Adrenal gland (tissue), 12 donors: ENCODE measurements around the gene SYNM. TPM values are rescaled to one million over a fixed set of nuclear protein-coding genes. Genes with fewer than 3 reads are reported as not detected.

ENCODE experiments used
- DNase-seq, 7 donors: peaks; one replicate each; pipeline ENCODE4 v3.0.0-alpha.2; 2019 to 2020
- H3K27ac ChIP-seq, 5 donors: fragments of 200-600 bp; sonication (generic) in 4 of 5; 1 replicate in 3 of 5; 2 replicates in 2 of 5; pipeline versions ENCODE4 v1.5.1 to v1.8.0; 2016 to 2020; ENCODE audit warnings: mild to moderate bottlenecking in 1 of 5
- H3K27me3 ChIP-seq: fragments of 200-600 bp; 2 replicates; pipeline ENCODE4 v1.8.0; 2021
- H3K36me3 ChIP-seq, 2 donors: fragments of 200-600 bp; replicated peaks in 1 of 2; 1 replicate in 1 of 2; 2 replicates in 1 of 2; pipeline versions ENCODE4 v1.5.1 to v1.8.0; 2018 to 2022
- H3K4me1 ChIP-seq, 2 donors: fragments of 200-600 bp; replicated peaks in 1 of 2; 1 replicate in 1 of 2; 2 replicates in 1 of 2; pipeline versions ENCODE4 v1.5.1 to v1.8.0; 2018 to 2021
- H3K4me3 ChIP-seq, 4 donors: fragments of 200-600 bp; sonication (generic) in 3 of 4; one replicate each; pipeline ENCODE4 v1.5.1; 2016 to 2018
- H3K9me3 ChIP-seq, 3 donors: fragments of 200-600 bp; sonication (generic) in 1 of 3; replicated peaks in 1 of 3; 1 replicate in 2 of 3; 2 replicates in 1 of 3; pipeline versions ENCODE4 v1.5.1 to v1.8.0; 2016 to 2021
- POLR2A ChIP-seq, 2 donors: fragments of 450-650 bp; IDR thresholded peaks; one replicate each; pipeline ENCODE4 v1.6.1; 2017; ENCODE audit warnings: antibody characterized with exemption in 2 of 2, mild to moderate bottlenecking in 2 of 2, moderate library complexity in 1 of 2
- WGBS, 4 donors: extraction: QIAGEN DNeasy Blood & Tissue Kit in 2 of 4; methylation state at CpG; one replicate each; pipeline versions ENCODE4 v1.1.5 to v1.1.7; 2013 to 2017; 5-methylcytosine and 5-hydroxymethylcytosine counted together
- intact Hi-C, 2 donors: fragments of 100-400 bp; cut with DNase I; formaldehyde crosslinking; loops; one replicate each; pipeline versions ENCODE4 v1.14.1 to v1.15.0; 2022 to 2023
- polyA plus RNA-seq, 3 donors: library from polyadenylated mRNA; stranded (reverse); fragments of 200-250 nt in 2 of 3; fragments of 350-450 nt in 1 of 3; fragmentation: Illumina TruSeq in 1 of 3; extraction: RNeasy Lipid Tissue Mini Kit (QIAGEN cat#74804) in 1 of 3; gene quantifications; one replicate each; pipeline ENCODE4 v1.2.3, GENCODE V29; 2013 to 2014
- total RNA-seq, 9 donors: library from RNA; depleted of rRNA in 4 of 9; stranded (reverse); fragments of >200 nt in 4 of 9; fragments of 120-200 nt in 1 of 9; fragmentation: NEBNext Ultra II Directional in 1 of 9; extraction: Animal tissue kit (Norgen Biotek cat#: 25700) in 1 of 9; gene quantifications; one replicate each; pipeline versions ENCODE4 v1.1.0 to v1.2.4, GENCODE V29; 2013 to 2023
- TF ChIP-seq, protein P1 (sequence below), 6 experiments: fragments of 450-650 bp in 4 of 6; fragments of 200-600 bp in 2 of 6; sonication (generic) in 1 of 6; IDR thresholded peaks; 1 replicate in 5 of 6; 2 replicates in 1 of 6; pipeline versions ENCODE4 v1.5.1 to v1.8.0; 2016 to 2021; ENCODE audit warnings: antibody characterized with exemption in 6 of 6, mild to moderate bottlenecking in 2 of 6, moderate library complexity in 1 of 6
- donor health status: healthy with polysubstance abuse.
- donor health status: Bipolar disorder and iron deficiency.
- donor health status: DM: yes; HTN: yes; CAD: no.
- donor health status: DM: no; HTN: no; CAD: no.
- donor health status: DM: no; HTN: no; CAD: no.
- donor health status: DM: yes; HTN: yes; CAD: no.

The SYNM gene
- total and polyA plus RNA-seq, 12 donors = 9.3 to 44.6 (median 33.2) TPM

DNA sequence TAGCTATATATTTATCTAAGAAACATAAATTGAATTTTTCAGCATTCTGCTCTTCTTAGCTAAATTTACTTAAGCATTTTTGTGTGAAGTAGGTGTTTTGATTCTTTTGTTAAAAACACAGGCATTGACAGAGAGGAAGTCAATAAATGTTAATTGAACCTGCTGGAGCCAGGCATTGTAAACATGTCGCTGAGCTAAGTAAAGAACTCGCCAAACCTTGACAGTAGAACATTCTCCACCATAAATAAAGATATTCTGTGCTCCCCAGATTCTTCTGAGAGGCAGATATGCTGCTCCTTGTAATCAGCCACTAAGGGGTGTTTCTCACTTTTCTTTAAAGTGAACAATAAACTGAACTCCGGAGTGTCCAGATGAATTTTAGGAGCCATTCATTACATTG is 38.4 kb downstream of the SYNM start:
- Histone ChIP-seq H3K9me3 (no peaks in the 10 kb centered on the region), H3K27ac (no peak overlapping the region)

DNA sequence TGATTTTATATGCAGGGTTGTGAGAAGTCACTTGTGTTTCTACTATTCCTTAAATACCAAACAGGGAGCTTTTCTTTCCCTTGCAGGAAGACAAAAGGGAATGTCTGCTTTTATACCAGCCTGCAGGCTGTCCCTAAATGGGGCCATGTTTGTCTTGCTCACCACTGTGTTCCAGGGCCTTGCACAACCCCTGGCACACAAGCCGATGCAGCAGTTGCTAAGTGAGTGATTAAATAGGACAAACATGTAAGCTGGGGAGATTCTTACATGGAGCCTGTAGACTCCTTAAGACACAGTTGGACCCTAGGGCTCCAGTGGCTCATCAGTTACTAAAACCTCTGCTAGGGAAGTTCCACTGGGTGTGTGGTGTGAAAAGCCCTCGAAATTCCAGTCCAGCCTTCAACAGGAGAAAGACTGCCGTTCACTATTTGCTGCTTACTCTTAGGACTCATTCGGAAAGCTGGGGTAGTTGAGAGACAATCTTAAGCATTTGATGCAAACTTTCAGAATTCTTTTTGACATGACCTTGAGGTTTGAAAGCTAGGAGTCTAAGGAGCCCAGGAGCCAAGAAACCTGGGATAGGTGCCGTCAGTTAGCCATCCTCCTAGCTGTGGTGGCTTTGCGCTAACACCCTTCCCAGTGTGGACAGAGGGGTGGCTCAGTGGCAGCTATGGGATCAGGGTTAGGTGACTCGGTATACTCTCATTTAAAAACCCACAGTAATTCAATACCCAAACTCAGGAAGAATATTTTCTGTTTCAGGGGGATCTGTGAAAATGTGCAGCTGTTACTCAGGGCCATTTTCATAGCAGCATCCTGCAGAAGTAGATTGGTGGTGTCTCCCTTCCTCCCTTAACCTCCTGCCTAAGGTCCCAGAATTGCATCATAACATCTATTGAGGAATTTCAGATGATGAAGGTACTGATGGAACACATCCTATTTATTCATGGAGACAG is 39.1 kb downstream of the SYNM start:
- Histone ChIP-seq H3K27me3 (no peaks in the 10 kb centered on the region), H3K36me3 (peaks cover 0 to 5% of the 10 kb centered on the region in 2 donors), H3K27ac (peak overlapping the region in 1 of 5 donors; percentile 53), H3K4me1 (peaks cover 0 to 12% of the 10 kb centered on the region in 2 donors), H3K9me3 (no peaks in the 10 kb centered on the region), H3K4me3 (no peak overlapping the region)
- TF ChIP-seq POLR2A (IDR thresholded peaks at IDR 0.05) = no peak
- TF ChIP-seq, protein P1, sequence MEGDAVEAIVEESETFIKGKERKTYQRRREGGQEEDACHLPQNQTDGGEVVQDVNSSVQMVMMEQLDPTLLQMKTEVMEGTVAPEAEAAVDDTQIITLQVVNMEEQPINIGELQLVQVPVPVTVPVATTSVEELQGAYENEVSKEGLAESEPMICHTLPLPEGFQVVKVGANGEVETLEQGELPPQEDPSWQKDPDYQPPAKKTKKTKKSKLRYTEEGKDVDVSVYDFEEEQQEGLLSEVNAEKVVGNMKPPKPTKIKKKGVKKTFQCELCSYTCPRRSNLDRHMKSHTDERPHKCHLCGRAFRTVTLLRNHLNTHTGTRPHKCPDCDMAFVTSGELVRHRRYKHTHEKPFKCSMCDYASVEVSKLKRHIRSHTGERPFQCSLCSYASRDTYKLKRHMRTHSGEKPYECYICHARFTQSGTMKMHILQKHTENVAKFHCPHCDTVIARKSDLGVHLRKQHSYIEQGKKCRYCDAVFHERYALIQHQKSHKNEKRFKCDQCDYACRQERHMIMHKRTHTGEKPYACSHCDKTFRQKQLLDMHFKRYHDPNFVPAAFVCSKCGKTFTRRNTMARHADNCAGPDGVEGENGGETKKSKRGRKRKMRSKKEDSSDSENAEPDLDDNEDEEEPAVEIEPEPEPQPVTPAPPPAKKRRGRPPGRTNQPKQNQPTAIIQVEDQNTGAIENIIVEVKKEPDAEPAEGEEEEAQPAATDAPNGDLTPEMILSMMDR (IDR thresholded peaks at IDR 0.05) = no peak
- peak in 6 of 7 donors; percentile 66 to 81 (median 70) for DNase-seq
- intact Hi-C loops = no loop called here
- 80 to 87% (median 83%) methylated on average over 7 of the region's 7 CpGs for WGBS, 4 donors

More for the DNA sequence above, 38.4 kb downstream of the SYNM start:
- Histone ChIP-seq H3K27me3 (no peaks in the 10 kb centered on the region), H3K36me3 (peaks cover 0 to under 1% of the 10 kb centered on the region in 2 donors), H3K4me3 (no peak overlapping the region), H3K4me1 (peaks cover 0 to 12% of the 10 kb centered on the region in 2 donors)
- intact Hi-C loops = no loop called here
- no peak for DNase-seq
- TF ChIP-seq, protein P1 (IDR thresholded peaks at IDR 0.05) = no peak
- TF ChIP-seq POLR2A (IDR thresholded peaks at IDR 0.05) = no peak
- 76 to 84% (median 79%) methylated on average over 3 of the region's 3 CpGs for WGBS, 4 donors

DNA sequence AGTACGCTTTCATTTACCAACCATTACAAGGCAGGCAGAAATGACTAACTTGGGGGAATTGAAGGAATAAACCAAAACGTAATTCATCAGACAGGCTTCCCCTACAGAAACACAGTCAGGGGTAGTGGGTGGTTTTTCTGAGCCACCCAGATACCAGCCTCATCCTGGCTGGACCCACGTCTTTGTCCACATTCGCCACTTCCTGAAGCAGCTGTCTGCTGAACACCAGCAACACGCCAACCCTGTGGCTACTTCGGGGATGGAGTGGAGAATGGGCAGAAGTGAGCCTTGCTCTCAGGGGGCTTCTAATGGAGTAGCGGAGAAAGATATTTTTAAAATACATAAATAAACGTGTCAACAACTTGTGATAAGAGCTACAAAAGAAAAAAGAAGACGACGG is 40.1 kb downstream of the SYNM start:
- no peak for TF ChIP-seq POLR2A (IDR thresholded peaks at IDR 0.05)
- TF ChIP-seq, protein P1 (IDR thresholded peaks at IDR 0.05) = no peak
- DNase-seq = no peak
- intact Hi-C loops = no loop called here
- no peaks in the 10 kb centered on the region for H3K27me3 ChIP-seq
- H3K27ac ChIP-seq = no peak overlapping the region
- H3K9me3 ChIP-seq = no peaks in the 10 kb centered on the region
- 85 to 87% (median 86%) methylated on average over 10 of the region's 10 CpGs for WGBS, 4 donors
- peaks cover 0 to 12% of the 10 kb centered on the region in 2 donors for H3K4me1 ChIP-seq
- peaks cover 0 to 5% of the 10 kb centered on the region in 2 donors for H3K36me3 ChIP-seq
- no peak overlapping the region for H3K4me3 ChIP-seq

DNA sequence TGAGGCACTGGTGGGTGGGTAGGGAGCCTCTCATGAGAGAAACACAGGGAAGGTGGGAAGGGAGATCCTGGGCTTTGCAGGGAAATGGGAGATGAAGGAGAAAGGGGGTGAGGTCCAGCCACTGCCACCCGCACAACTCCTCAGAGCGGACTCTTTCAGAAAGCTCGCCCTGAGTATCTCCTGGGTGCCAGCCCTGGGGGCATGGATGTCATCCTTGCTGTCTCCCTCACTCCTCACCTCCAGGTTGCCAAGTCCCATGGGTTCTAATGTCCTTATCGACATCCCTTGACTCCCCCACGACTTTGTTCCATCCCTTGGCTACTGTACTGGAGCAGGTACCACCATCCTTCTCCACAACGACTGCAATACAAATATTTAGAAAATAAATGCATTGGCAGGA is 40.9 kb downstream of the SYNM start:
- peak in 1 of 7 donors; percentile 46 for DNase-seq
- Histone ChIP-seq H3K27me3 (no peaks in the 10 kb centered on the region), H3K9me3 (no peaks in the 10 kb centered on the region), H3K36me3 (peaks cover 0 to 12% of the 10 kb centered on the region in 2 donors), H3K4me1 (peaks cover 0 to 12% of the 10 kb centered on the region in 2 donors), H3K4me3 (no peak overlapping the region), H3K27ac (no peak overlapping the region)
- intact Hi-C loops = no loop called here
- TF ChIP-seq, protein P1 (IDR thresholded peaks at IDR 0.05) = no peak
- no peak for TF ChIP-seq POLR2A (IDR thresholded peaks at IDR 0.05)
- WGBS, 4 donors = 93 to 97% (median 95%) methylated on average over 6 of the region's 6 CpGs
